Erythroblast (primary cell): ENCODE results near the gene CD4.

Experiments used
- GATA1 ChIP-seq: IDR thresholded peaks from 2 replicates; pipeline ENCODE4 v1.6.1; 2011; ENCODE audit warnings: low read depth, mild to moderate bottlenecking, control low read depth, low read length, moderate library complexity
- POLR2A ChIP-seq: IDR thresholded peaks from 2 replicates; pipeline ENCODE4 v1.6.1; 2011; ENCODE audit warnings: mild to moderate bottlenecking, low read length

GRCh38 chr12:6764011-6764828 is 25.1 kb upstream of the CD4 start:
- TF ChIP-seq POLR2A (no peak), GATA1 (no peak)
